HTR-8/SVneo (cell line): Measurements from ENCODE around the gene MYL10.
"Not testable (repeated sequence)": the region's sequence is repeated elsewhere in the genome, so short reads cannot be mapped to it uniquely, and the experiment has no call there.

ENCODE experiments used
- DNase-seq: peaks from one replicate; pipeline ENCODE4 v3.0.0; 2011; ENCODE audit warnings: low spot score, mixed read lengths; ENCODE audit not compliant: insufficient read length
- FAIRE-seq: peaks from 2 replicates; lab custom pipeline; 2011; peaks lifted over from hg19 to GRCh38; lab: Jason Lieb, UNC

MYL10 gene

DNA sequence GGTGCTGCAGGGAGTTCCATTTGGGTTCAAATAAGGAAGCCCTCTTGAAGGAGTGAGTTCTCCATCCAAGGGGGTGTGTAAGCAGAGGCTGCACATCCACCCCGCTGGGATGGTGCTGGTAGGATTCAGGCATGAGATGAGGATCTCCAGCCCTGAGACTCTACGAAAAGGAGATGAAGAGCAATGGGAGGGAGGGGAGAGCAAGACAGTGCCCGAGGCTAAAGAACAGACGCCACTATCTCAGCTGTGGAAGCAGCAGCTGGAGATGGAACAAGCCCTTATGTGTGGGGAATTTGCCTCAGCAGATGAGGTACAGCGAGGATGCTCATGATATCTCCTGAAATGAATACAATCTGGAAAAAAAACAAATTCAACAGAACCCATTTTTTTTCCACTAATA, 28.1 kb upstream of the MYL10 start:
- FAIRE-seq = no peak
- DNase-seq = no peak

GRCh38 chr7:101651112-101651511, 22.0 kb upstream of the MYL10 start:
- DNase-seq (no peak), FAIRE-seq (no peak)

- FAIRE-seq (no peak), DNase-seq (no peak)
Measured at GRCh38 chr7:101650579-101651081, 21.5 kb upstream of the MYL10 start.

- FAIRE-seq, DNase-seq: not testable (repeated sequence)
Measured at GRCh38 chr7:101647876-101648275, 18.8 kb upstream of the MYL10 start.

GRCh38 chr7:101645951-101646350, 16.9 kb upstream of the MYL10 start:
- FAIRE-seq (no peak), DNase-seq (no peak)

DNA sequence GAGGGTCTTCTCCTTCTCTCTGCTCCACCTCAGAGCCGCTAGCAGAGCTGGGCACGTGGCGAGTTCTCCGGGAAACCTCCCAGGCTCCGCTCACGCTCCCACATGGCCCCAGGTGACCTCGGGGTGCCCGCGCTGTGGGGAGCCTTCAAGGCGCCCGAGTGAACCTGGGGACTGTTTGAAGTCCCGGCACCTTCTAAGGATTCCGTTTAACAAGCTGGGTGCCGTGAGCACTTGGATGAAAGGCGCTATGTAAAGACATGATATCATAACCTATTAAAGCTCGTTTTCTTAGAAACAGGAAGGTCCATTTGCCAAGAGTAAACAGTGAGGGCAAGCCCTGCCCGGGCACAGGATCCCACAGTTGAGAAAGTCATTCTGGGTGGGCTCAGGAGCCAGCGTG, 15.8 kb upstream of the MYL10 start:
- FAIRE-seq (no peak), DNase-seq (no peak)

- DNase-seq, FAIRE-seq: not testable (repeated sequence)
Measured at GRCh38 chr7:101639127-101639526, 10.0 kb upstream of the MYL10 start.

DNA sequence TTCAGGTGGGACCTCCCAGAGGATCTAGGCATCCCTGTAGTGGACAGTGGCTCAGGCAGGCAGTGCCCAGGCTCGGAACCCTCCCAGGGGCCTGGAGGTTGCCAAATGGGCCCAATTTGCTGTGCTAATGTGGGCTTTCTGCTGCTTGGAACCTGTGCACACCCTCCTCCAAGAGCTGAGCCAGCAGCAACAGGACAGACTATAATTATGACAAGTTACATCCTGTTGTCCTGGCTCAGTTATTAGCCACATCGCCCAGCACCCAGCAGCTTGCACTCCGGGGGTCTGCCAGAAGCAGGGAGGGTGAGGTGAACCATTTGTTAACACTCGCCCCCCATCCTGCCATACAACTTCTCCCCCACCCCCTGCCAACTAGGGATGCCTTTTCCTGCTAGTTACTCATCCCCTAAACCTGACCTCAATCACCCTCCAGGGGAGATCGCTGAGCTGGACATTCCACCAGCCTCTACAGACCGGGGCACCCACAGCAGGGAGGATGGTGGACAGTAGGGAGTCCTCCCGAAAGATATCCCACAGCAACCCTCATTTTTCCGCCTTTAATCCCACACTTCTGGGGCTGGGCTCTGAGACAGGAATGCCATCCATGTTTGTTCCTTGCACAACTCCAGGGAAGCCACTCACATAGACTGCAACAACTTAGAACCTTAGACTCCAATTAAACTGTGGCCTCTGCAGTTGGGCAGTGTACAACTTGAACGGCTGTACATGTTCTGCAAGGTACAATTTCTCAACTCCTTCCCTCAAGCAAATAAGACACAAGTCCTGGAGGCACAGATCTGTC, 7.9 kb upstream of the MYL10 start:
- DNase-seq (no peak), FAIRE-seq (no peak)

- no peak for FAIRE-seq
- no peak for DNase-seq
Measured at GRCh38 chr7:101635484-101635883, 6.4 kb upstream of the MYL10 start.

GRCh38 chr7:101634196-101634717, 5.2 kb upstream of the MYL10 start:
- FAIRE-seq (no peak), DNase-seq (no peak)

GRCh38 chr7:101633511-101633910, 4.4 kb upstream of the MYL10 start:
- no peak for FAIRE-seq
- no peak for DNase-seq

- no peak for FAIRE-seq
- no peak for DNase-seq
Measured at GRCh38 chr7:101632641-101633040, 3.5 kb upstream of the MYL10 start.

DNA sequence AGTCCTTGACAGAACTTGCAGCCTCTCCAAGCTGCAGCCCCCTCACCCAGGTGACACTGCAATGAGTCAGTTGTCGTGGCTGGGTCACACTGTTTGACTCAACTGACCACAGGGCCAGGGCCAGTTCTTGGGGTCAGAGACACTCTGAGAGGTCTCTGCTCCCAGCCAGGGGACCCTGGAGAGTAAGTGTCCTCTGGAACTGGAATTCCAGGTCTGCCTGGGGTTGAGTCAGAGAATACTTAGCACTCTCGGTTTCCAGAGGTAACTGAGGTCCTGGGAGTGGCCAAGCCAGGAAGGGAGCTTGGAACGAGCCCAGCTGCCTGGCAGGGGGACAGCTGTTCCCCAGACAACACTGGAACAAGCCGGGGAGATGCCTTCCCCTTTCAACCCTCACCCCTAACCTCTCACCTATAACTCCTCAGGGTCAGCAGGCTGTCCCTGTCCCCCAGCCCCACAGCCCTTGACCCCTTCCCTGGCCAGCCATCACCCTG, 2.2 kb upstream of the MYL10 start:
- FAIRE-seq (no peak), DNase-seq (no peak)

DNA sequence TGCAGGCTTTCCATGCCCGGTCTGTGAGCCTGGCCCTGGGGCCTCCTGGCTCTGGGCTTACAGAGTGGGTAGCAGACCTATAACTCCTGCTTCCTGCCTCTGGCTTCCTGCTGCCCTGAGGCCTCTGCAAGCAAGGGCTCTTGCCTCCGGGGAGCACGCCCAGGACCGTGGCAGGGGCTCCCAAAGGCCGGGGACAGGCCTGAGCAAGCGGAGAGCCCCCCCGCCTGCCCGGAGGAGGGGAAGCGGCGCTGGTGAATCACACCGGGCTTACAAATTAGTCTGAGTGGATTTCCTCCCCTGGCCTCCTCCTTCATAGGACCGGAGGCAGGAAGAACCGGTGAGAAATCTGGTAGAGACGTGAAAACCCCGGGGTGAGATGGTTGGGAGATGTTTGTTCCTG, 1.5 kb upstream of the MYL10 start:
- FAIRE-seq = no peak
- DNase-seq = peak; percentile 70

GRCh38 chr7:101628522-101628921, 574 bp downstream of the MYL10 start:
- DNase-seq (no peak), FAIRE-seq (no peak)

- DNase-seq (no peak), FAIRE-seq (no peak)
Measured at GRCh38 chr7:101626758-101627157, 2.3 kb downstream of the MYL10 start.

DNA sequence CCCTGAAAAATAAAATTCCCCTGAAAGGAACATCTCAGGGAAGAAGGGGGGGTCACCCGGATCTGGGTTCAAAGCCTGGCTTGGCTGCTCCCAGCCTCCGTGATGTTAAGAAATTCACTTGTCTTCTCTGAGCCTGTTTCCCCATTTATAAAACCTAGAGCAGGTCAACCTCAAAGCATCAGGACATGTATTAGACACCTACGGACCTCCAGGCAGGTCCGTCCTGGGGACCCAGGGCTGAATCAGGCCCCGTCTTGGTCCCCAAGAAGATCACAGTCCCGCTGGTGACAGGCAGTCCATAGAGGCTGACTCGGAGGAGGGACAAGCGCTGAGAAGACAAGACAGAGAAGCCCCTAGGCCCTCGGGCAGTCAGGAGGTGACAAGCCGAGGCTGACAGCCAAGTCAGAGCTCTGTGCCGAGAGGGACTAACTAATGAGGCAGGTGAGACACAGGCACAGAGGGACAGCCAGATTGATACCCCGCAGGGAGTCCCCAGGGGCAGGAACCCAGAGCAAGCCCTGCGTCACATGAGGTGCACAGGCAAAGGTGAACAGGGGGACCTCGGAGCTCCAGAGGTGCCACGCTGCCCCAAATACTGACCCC, 2.9 kb downstream of the MYL10 start:
- FAIRE-seq = no peak
- DNase-seq = no peak

GRCh38 chr7:101625031-101625791, 3.9 kb downstream of the MYL10 start:
- DNase-seq (no peak), FAIRE-seq (no peak)

DNA sequence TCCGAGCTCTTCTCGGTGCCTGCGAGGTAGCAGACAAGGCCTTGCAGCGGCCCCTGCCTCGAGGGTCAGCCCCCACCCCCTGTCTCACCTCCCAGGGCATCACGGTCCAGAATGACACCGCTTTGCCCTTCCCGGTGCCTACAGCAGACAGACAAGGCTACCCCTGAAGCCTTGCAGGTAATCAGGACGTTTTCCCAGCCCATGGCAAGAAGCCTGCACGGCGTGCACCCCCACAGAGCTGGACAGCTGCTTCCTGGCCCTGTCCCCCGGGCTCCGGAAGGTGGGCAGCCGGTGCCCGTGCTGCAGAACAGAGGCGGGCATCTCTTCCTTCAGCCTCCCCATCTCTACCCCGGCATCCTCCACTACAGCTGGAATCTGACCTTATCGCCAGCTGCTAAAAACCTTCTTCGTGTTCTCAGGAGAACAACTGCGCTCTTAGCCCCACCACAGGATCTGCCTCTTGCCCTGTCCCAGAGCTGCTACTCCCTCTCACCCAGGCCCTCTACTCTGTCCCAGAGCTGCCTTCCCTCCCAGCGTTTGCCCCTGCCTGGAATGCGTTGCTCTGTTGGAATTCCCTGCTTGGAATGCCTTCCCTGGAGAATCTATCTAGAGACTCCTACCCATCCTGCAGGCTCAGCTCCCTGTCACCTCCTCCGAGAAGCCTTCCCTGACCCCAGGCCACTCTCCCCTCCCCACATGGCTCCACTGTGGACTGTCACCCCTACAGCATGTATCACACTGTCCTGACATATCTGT, 4.7 kb downstream of the MYL10 start:
- no peak for DNase-seq
- no peak for FAIRE-seq

DNA sequence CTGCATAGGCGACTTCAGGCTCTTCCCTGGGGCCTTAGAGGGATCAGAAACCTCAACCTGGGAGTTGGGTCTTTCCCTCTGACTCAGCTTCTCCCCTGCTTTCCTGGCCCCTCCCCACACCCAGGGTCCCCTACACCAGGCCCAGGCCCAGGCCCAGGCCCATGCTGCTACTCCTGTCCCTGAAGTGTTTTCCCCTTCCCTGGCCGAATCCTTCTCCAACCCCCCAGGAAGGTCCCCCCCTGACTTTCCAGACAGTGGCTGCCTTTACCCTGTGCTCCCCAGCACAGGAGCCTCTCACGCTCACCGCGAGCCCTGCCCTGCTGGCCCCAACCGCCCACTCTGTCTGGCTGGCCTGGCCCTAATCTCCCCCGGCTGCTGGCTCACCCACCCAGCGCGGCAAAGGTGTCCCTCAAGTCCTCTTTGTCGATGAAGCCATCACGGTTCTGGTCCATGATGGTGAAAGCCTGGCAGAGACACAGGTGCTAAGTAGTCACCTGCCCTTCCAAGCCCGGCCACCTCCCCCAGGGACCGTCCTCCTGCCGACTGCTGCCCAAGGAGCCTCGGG, 6.4 kb downstream of the MYL10 start:
- DNase-seq (no peak), FAIRE-seq (no peak)
